Panc1 (cell line): ENCODE results near the gene STX18. TPM values are rescaled to one million over a fixed set of nuclear protein-coding genes. Genes with fewer than 3 reads are reported as not detected.
"Not testable (repeated sequence)": the region's sequence is repeated elsewhere in the genome, so short reads cannot be mapped to it uniquely, and the experiment has no call there.

Experiments
- ATAC-seq: fragments of 200-7000 bp; cut with Tn5 transposase; 2 replicates; pipeline ENCODE4 v1.9.1; 2020; ENCODE audit warnings: mild to moderate bottlenecking, moderate library complexity
- BruUV-seq: library from RNA; stranded (reverse); fragments of 400-500 nt; replicated peaks from 2 replicates; lab custom pipeline; 2021; lab: Mats Ljungman, UMichigan
- CTCF ChIA-PET: fragments of 300-600 bp; sonication (Branson Sonifier 250); formaldehyde crosslinking; loops from one replicate; lab custom pipeline; 2022; ENCODE audit warnings: antibody characterized with exemption; lab: Charles Lee
- POLR2A ChIA-PET: fragments of 300-600 bp; sonication (Branson Sonifier 250); formaldehyde crosslinking; loops from one replicate; lab custom pipeline; 2022; ENCODE audit warnings: antibody characterized with exemption; lab: Charles Lee
- DNase-seq: peaks from one replicate; pipeline ENCODE4 v3.0.0-alpha.2; 2010; ENCODE audit warnings: low read depth, low spot score
- H3K27ac ChIP-seq: 2 replicates; pipeline ENCODE4 v1.5.1; 2011; ENCODE audit warnings: mild to moderate bottlenecking, low read length, inconsistent platforms
- H3K27me3 ChIP-seq: fragments of 200-500 bp; sonication (Bioruptor generic); 2 replicates; pipeline ENCODE4 v1.6.0; 2014; ENCODE audit warnings: low read length, inconsistent platforms; ENCODE audit not compliant: control insufficient read depth, insufficient read depth
- H3K36me3 ChIP-seq: fragments of 200-500 bp; sonication (Bioruptor generic); 2 replicates; pipeline ENCODE4 v1.5.1; 2014; ENCODE audit warnings: inconsistent platforms, mild to moderate bottlenecking, low read length, moderate library complexity; ENCODE audit not compliant: control insufficient read depth, insufficient read depth
- H3K4me1 ChIP-seq: 2 replicates; pipeline ENCODE4 v1.5.1; 2011; ENCODE audit warnings: inconsistent platforms, mild to moderate bottlenecking, low read length, moderate library complexity; ENCODE audit not compliant: control insufficient read depth, insufficient read depth
- H3K4me3 ChIP-seq, 2 experiments: 2 replicates each; pipeline ENCODE4 v1.5.1; 2011 to 2012; ENCODE audit warnings: low read depth in 2 of 2, low read length in 2 of 2, mild to moderate bottlenecking in 2 of 2, inconsistent platforms in 1 of 2, moderate library complexity in 1 of 2
- H3K9me3 ChIP-seq: fragments of 200-500 bp; sonication (Bioruptor generic); 2 replicates; pipeline ENCODE4 v1.5.1; 2014; ENCODE audit warnings: low read depth, mild to moderate bottlenecking, inconsistent platforms, low read length, moderate library complexity; ENCODE audit not compliant: control insufficient read depth, insufficient read depth
- POLR2AphosphoS5 ChIP-seq: IDR thresholded peaks from 2 replicates; pipeline ENCODE4 v1.6.1; 2012; ENCODE audit warnings: mild to moderate bottlenecking, low read depth, low read length, moderate library complexity
- REST ChIP-seq, 2 experiments: IDR thresholded peaks; 2 replicates each; pipeline ENCODE4 v1.6.1; 2011 to 2012; ENCODE audit warnings: low read depth in 2 of 2, control low read depth in 1 of 2, low read length in 1 of 2, mild to moderate bottlenecking in 1 of 2, moderate library complexity in 1 of 2; ENCODE audit not compliant: insufficient read depth in 1 of 2
- SIN3A ChIP-seq: IDR thresholded peaks from 2 replicates; pipeline ENCODE4 v1.6.1; 2012; ENCODE audit warnings: low read depth, mild to moderate bottlenecking, low read length, moderate library complexity, borderline replicate concordance; ENCODE audit not compliant: insufficient read depth
- TCF7L2 ChIP-seq: IDR thresholded peaks from 2 replicates; pipeline ENCODE4 v1.6.1; 2011; ENCODE audit warnings: mild to moderate bottlenecking, low read depth, low read length, inconsistent platforms
- in situ Hi-C: cut with HindIII; loops from 2 replicates; pipeline ENCODE4 v1.10.0; 2016; ENCODE audit warnings: low sequenced_read_pairs, low pct_unique_long_range_greater_than_20kb
- intact Hi-C: fragments of 100-400 bp; cut with micrococcal nuclease; formaldehyde crosslinking; loops from one replicate; pipeline ENCODE4 v1.10.0; 2022; ENCODE audit not compliant: unreplicated experiment
- total RNA-seq: library from RNA; stranded (reverse); gene quantifications from one replicate; pipeline ENCODE4 v1.2.1, GENCODE V29; 2021; ENCODE audit not compliant: unreplicated experiment
- TF ChIP-seq, protein P1 (sequence below): fragments of 450-650 bp; IDR thresholded peaks from 2 replicates; pipeline ENCODE4 v1.5.1; 2017; ENCODE audit warnings: mild to moderate bottlenecking

The STX18 gene
- total RNA-seq, 1 experiment from 2014 or later, result 15.0 TPM

DNA sequence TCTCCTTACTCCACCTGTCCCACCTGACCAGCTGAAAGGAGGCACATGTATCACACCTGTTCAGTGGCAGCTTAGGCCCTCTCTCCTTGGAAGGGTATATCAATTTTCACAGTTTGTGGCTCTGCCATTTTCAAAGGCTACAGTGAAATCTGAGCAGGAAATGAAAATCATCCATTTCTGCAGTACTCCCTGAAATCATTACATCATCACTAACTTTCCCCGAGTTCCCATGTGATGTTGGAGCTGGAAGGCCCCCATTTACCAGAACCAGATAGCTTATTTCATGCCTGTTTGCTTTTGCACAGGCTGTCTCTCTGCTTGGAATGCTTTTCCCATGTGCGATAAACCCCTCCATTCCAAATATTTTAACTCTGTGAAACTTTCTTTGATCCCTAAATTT, 31.0 kb upstream of the STX18 start:
- in situ Hi-C loops, result no loop called here
- BruUV-seq, result no TSS peak
- ATAC-seq (no peak), DNase-seq (no peak)
- intact Hi-C loops, result no loop called here
- Histone ChIP-seq H3K4me3 (no peak overlapping the region), H3K9me3 (no peaks in the 10 kb centered on the region), H3K36me3 (no peaks in the 10 kb centered on the region), H3K27ac (no peak overlapping the region), H3K4me1 (no peaks in the 10 kb centered on the region), H3K27me3 (no peaks in the 10 kb centered on the region)
- TF ChIP-seq TCF7L2 (no peak), POLR2AphosphoS5 (no peak), SIN3A (no peak), REST (IDR thresholded peaks at IDR 0.05; ENCODE audit: insufficient read depth in 1 of 2, low read depth in 2 of 2, low read length in 1 of 2) (no peak)
- TF ChIP-seq, protein P1, sequence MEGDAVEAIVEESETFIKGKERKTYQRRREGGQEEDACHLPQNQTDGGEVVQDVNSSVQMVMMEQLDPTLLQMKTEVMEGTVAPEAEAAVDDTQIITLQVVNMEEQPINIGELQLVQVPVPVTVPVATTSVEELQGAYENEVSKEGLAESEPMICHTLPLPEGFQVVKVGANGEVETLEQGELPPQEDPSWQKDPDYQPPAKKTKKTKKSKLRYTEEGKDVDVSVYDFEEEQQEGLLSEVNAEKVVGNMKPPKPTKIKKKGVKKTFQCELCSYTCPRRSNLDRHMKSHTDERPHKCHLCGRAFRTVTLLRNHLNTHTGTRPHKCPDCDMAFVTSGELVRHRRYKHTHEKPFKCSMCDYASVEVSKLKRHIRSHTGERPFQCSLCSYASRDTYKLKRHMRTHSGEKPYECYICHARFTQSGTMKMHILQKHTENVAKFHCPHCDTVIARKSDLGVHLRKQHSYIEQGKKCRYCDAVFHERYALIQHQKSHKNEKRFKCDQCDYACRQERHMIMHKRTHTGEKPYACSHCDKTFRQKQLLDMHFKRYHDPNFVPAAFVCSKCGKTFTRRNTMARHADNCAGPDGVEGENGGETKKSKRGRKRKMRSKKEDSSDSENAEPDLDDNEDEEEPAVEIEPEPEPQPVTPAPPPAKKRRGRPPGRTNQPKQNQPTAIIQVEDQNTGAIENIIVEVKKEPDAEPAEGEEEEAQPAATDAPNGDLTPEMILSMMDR, result no peak
- ChIA-PET POLR2A (no interaction called here), CTCF (no interaction called here)

DNA sequence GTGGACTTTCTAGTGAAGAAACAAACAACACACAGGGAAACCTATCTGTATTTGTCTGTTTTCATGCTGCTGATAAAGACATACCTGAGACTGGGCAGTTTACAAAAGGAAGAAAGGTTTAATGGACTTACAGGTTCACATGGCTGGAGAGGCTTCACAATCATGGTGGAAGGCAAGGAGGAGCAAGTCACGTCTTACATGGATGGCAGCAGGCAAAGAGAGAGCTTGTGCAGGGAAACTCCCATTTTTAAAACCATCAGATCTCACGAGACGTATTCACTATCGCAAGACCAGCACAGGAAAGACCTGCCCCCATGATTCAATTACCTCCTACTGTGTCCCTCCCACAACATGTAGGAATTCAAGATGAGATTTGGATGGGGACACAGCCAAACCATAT, 28.0 kb upstream of the STX18 start:
- CTCF ChIA-PET, H3K9me3 ChIP-seq, BruUV-seq, intact Hi-C loops, H3K27me3 ChIP-seq, H3K4me1 ChIP-seq, H3K4me3 ChIP-seq, H3K27ac ChIP-seq, DNase-seq, POLR2A ChIA-PET, ATAC-seq, H3K36me3 ChIP-seq, in situ Hi-C loops: not testable (repeated sequence)

- intact Hi-C loops, result no loop called here
- CTCF ChIA-PET, result no interaction called here
These were observed 27.1 kb upstream of the STX18 start for GRCh38 chr4:4568806-4569427.

More at GRCh38 chr4:4568806-4569427, 27.1 kb upstream of the STX18 start:
- Histone ChIP-seq H3K9me3 (no peaks in the 10 kb centered on the region), H3K4me1 (no peaks in the 10 kb centered on the region), H3K27ac (no peak overlapping the region), H3K36me3 (no peaks in the 10 kb centered on the region), H3K27me3 (no peaks in the 10 kb centered on the region), H3K4me3 (no peak overlapping the region)
- DNase-seq, result no peak
- BruUV-seq, result no TSS peak
- TF ChIP-seq TCF7L2, result no peak
- TF ChIP-seq, protein P1, result no peak
- TF ChIP-seq SIN3A, result no peak
- TF ChIP-seq POLR2AphosphoS5, result no peak
- no peak for TF ChIP-seq REST (IDR thresholded peaks at IDR 0.05; ENCODE audit: insufficient read depth in 1 of 2, low read depth in 2 of 2, low read length in 1 of 2)
- no peak for ATAC-seq
- in situ Hi-C loops, result no loop called here
- POLR2A ChIA-PET, result no interaction called here
